Upper lobe of left lung (tissue), 4 donors: ENCODE measurements around the gene RNF25.

Source experiments
- CTCF ChIP-seq, 6 experiments: fragments of 450-650 bp in 4 of 6; fragments of 200-600 bp in 2 of 6; sonication (generic) in 2 of 6; IDR thresholded peaks; one replicate each; pipeline ENCODE4 v1.5.1; 2016 to 2019; ENCODE audit warnings: antibody characterized with exemption in 6 of 6
- EP300 ChIP-seq, 4 donors: sonication (generic); formaldehyde crosslinking; IDR thresholded peaks; one replicate each; pipeline ENCODE4 v1.5.1; 2017; ENCODE audit warnings: antibody characterized with exemption in 4 of 4, control low read depth in 2 of 4
- POLR2A ChIP-seq, 4 donors: fragments of 450-650 bp; IDR thresholded peaks; one replicate each; pipeline ENCODE4 v1.5.1; 2016 to 2017; ENCODE audit warnings: antibody characterized with exemption in 4 of 4, mild to moderate bottlenecking in 2 of 4

- TF ChIP-seq POLR2A (IDR thresholded peaks at IDR 0.05) = no peak
- TF ChIP-seq EP300 (IDR thresholded peaks at IDR 0.05) = no peak
- TF ChIP-seq CTCF (IDR thresholded peaks at IDR 0.05) = no peak
Observed at GRCh38 chr2:218659988-218660358, 11.8 kb downstream of the RNF25 start.
